Germinal center (tissue), 1 donor: ENCODE results near the gene AP2B1.

Experiments
- DNase-seq: peaks from one replicate; pipeline ENCODE4 v3.0.0; 2012; ENCODE audit warnings: mixed read lengths, low spot score

AP2B1 gene

GRCh38 chr17:35630530-35631148 lies 43.5 kb downstream of the AP2B1 start:
- no peak for DNase-seq

DNA sequence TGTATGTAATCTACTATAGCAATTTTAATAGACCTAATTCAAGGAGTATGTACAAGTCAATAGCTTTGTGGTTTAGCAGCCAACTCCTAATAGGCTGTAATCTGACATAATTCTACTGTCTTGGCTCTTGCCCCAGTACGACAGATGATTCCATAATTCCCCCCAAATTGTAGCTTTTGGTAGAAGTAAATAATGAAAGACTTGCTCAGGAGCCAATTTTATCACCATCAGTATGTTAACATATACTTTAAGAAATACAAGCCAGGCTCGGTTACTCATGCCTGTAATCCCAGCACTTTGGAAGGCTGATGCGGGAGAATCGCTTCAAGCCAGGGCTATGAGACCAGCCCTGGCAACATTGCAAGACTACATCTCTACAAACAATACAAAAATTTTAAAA lies 53.9 kb downstream of the AP2B1 start:
- no peak for DNase-seq

GRCh38 chr17:35645923-35646322 lies 58.8 kb downstream of the AP2B1 start:
- DNase-seq: no peak

GRCh38 chr17:35651467-35651866 lies 64.3 kb downstream of the AP2B1 start:
- no peak for DNase-seq

GRCh38 chr17:35653619-35654361 lies 66.7 kb downstream of the AP2B1 start:
- DNase-seq: no peak

DNA sequence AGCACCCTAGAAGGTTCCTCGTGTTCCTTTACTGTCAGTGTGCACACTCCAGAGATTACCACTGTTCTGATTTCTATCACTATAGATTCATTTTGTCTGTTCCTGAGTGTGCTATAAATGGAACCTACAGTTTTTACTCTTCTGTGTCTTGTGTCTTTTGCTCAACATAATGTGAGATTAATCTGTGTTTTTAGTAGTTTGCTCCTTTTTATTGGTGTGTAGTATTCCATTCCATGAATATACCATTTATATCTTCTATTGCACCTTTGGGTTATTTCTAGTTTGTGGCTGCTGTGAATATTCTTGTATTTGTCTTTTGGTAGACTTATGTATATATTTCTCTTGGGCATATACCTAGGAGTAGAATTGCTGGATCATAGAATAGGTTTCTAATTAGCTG lies 68.2 kb downstream of the AP2B1 start:
- no peak for DNase-seq

DNA sequence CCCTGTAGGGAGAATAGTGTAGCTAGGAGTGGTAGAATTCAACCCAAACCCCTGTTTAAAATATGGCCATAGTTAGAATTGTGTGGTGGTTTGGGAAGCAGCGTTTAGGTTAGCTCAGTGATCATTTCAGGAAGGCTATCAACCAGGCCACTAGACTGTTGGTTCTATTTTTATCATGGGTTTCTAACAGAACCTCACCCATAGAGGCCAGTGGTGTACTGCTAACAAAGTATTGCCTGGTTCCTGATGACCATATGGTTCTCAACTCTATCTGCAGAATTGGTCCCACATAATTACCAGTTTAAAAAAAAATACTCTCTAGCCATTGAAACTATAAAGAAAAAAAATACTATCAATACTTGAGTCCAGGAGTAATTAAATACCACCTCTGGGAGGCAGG lies 73.8 kb downstream of the AP2B1 start:
- DNase-seq: no peak

GRCh38 chr17:35664685-35665084 lies 77.6 kb downstream of the AP2B1 start:
- DNase-seq: no peak

- no peak for DNase-seq
These were observed 78.5 kb downstream of the AP2B1 start for GRCh38 chr17:35665662-35666061.

DNA sequence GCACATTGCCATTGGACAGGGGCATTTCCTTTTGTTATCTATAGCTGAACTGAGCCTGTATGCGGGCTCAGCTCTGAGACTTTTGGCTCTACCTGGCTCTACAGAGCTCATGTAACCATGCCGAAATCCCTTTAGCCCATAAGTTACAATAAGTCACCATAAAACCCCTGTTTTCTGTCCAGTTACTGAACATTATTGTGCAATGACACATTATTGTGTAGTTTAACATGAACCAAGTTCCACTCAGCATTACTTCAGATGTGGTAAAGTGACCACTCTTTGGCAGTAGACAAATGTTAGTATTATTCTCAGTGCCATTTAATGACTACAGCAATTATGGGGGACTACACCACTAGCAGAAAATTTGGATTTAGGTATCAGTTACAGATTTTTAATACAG lies 78.9 kb downstream of the AP2B1 start:
- DNase-seq: no peak

DNA sequence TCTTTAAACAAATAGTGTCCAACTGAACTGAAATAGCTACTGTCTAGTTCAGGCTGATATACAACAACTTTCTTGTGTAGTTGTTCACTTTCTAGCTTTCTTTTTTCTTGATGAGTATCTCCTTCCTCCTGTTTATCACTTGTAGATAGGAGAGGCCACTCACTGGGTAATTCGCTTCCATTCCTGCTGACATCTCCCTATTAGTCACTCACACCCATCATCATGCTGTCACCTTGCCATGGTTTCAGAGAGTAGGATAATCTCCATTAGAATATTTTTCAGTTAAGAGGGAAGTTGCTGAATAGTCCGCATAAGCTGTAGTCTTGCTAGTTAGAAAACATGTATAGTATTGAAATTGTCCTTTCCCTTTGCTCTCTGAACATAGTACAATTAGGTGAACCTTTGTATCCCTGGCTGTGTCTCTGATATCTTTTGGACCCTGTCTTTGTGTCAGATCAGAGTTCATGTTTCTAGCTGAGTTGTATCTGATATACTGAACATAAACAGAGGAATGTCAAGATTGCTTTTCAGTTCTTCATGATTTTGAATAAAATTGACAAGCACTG lies 79.9 kb downstream of the AP2B1 start:
- DNase-seq: no peak

GRCh38 chr17:35668802-35669201 lies 81.7 kb downstream of the AP2B1 start:
- no peak for DNase-seq

- DNase-seq: no peak
These were observed 87.4 kb downstream of the AP2B1 start for GRCh38 chr17:35674552-35674951.

DNA sequence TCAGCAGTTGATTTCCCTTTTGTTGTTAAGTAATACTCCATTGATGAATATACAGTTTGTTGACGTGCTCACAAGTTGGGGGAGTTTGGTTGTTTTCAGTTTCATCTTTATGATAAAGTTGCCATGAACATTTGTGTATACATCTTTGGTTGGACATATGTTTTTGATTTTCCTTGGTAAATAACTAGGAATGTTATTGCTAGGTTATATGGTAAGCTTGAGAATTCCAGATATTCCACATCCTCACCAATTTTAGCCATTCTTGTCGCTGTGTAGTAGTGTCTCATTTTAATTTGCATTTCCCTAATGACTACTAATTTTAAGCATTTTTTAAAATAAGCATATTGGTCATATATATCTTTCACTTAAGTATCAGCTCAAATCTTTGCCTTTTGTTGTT lies 89.3 kb downstream of the AP2B1 start:
- no peak for DNase-seq

DNA sequence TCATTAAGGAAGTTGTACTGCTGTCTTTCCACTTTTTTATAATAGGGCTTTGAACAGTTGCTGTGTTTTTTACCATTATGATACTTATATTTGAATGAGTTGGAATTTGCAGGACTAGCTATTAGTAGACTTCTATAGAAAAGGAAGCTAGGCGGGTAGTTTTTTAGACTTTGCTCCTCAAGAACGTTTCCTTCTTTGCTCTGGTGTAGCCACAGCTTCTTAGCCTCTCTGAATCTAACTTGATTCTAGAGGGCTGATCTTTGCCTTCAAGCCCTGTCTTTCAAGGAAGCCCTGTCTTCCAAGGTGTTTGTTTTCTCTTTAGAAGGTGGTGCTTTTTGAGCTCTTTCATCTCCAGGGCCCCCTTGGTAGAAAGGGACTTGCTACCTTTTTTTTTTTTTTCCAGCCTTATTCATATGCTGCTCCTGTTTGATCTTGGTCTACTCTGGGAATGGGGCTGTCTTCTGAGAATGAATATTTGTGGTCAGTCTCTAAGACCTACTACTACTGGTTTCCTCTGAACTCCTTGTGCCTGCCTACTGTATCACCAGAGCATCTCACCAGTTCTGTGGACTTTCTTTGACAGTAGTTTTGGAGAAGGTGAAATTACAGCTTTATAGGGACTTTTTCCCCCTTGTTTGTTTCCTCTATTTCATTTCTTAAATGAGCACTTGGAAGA lies 92.0 kb downstream of the AP2B1 start:
- DNase-seq: no peak

- no peak for DNase-seq
These were observed 96.5 kb downstream of the AP2B1 start for GRCh38 chr17:35683591-35683990.

GRCh38 chr17:35684055-35684802 lies 97.1 kb downstream of the AP2B1 start:
- no peak for DNase-seq

GRCh38 chr17:35692512-35693210 lies 105.5 kb downstream of the AP2B1 start:
- DNase-seq: no peak

DNA sequence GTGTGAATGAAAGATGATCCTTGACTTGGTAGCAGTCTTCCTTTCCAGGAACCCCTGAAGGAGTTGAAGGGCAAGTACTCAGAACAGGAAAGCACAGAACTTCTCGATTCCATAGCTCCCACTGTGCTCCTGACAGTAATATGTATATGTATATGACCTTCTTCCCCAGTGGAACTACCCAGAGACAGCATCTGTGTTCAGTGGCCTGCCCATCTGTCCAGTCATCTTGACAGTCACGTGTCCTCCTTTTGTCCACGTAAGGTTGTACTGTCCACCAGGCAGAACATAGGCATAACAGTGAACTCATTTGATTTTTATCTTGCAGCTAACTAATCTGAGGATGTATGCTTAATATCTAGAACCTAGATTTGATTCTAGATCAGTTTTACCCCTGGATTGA lies 106.5 kb downstream of the AP2B1 start:
- no peak for DNase-seq

DNA sequence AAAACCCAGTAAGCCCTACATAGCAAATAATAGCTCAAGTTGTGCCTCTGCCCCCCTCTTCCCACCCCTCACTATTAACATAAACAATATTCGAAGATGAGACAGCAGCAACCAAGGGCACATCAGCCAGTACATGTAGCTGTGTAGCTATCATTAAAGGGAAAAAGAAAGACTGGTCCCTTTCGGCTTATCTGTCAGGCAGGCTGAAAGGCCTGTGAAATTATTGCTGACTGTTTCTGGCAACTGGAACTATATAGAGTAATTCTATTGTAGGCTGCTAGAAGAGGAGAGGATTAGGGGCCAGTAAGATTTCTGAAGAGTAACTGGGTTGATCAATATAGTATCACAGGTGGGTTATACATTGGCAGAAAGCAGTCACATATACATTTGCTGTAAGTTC lies 107.8 kb downstream of the AP2B1 start:
- DNase-seq: no peak

- no peak for DNase-seq
These were observed 108.5 kb downstream of the AP2B1 start for GRCh38 chr17:35695613-35696012.

GRCh38 chr17:35698800-35699199 lies 111.7 kb downstream of the AP2B1 start:
- no peak for DNase-seq
